Psoas muscle (tissue), 8 donors: ENCODE measurements around the gene DIPK1B. TPM values are rescaled to one million over a fixed set of nuclear protein-coding genes. Genes with fewer than 3 reads are reported as not detected.

ENCODE experiments used
- ATAC-seq, 4 donors: fragments of 200-7000 bp; cut with Tn5 transposase; one replicate each; pipeline ENCODE4 v1.9.1; 2020; ENCODE audit warnings: moderate library complexity in 3 of 4, mild to moderate bottlenecking in 2 of 4
- DNase-seq, 2 donors: peaks; one replicate each; pipeline ENCODE4 v3.0.0-alpha.2; 2020
- H3K27ac ChIP-seq: fragments of 200-600 bp; one replicate; pipeline ENCODE4 v1.8.0; 2022
- H3K27me3 ChIP-seq, 3 donors: fragments of 200-600 bp in 1 of 3; one replicate each; pipeline versions ENCODE4 v1.6.1 to v1.8.0; 2013 to 2022; ENCODE audit warnings: low read length in 2 of 3, mild to moderate bottlenecking in 2 of 3, moderate library complexity in 1 of 3; ENCODE audit not compliant: insufficient read depth in 3 of 3
- H3K36me3 ChIP-seq, 2 donors: fragments of 200-600 bp in 1 of 2; one replicate each; pipeline versions ENCODE4 v1.6.1 to v1.8.0; 2013 to 2022; ENCODE audit warnings: low read depth in 1 of 2, mild to moderate bottlenecking in 1 of 2, moderate library complexity in 1 of 2; ENCODE audit not compliant: insufficient read depth in 1 of 2
- H3K4me1 ChIP-seq: fragments of 200-600 bp; one replicate; pipeline ENCODE4 v1.8.0; 2022
- H3K4me3 ChIP-seq: fragments of 200-600 bp; one replicate; pipeline ENCODE4 v1.8.0; 2022; ENCODE audit warnings: mild to moderate bottlenecking
- H3K9me3 ChIP-seq: fragments of 200-600 bp; one replicate; pipeline ENCODE4 v1.8.0; 2022
- CTCF ChIP-seq: fragments of 200-600 bp; IDR thresholded peaks from one replicate; pipeline ENCODE4 v1.8.0; 2022; ENCODE audit warnings: antibody characterized with exemption
- WGBS, 3 donors: extraction: QIAGEN DNeasy Blood & Tissue Kit; methylation state at CpG; one replicate each; pipeline versions ENCODE4 v1.1.6 to v1.1.7; 2013; 5-methylcytosine and 5-hydroxymethylcytosine counted together
- intact Hi-C, 2 donors: fragments of 100-400 bp; cut with DNase I; formaldehyde crosslinking; loops; one replicate each; pipeline versions ENCODE4 v1.11.0 to v1.14.2; 2022
- polyA plus RNA-seq, 3 donors: library from polyadenylated mRNA; stranded (reverse); fragments of 200-250 nt; gene quantifications; one replicate each; pipeline ENCODE4 v1.2.3, GENCODE V29; 2013
- total RNA-seq, 4 donors: library from RNA; stranded (reverse); fragmentation: NEBNext Ultra II Directional in 2 of 4; extraction: Animal tissue kit (Norgen Biotek cat#: 25700) in 2 of 4; gene quantifications; one replicate each; pipeline versions ENCODE4 v1.2.1 to v1.2.4, GENCODE V29; 2021 to 2023
- donor health status: healthy with polysubstance abuse.
- donor health status: DM: no; HTN: no; CAD: no; lungs with moderate emphysema.
- donor health status: Bipolar disorder and iron deficiency.
- donor health status: healthy.
- donor health status: DM: yes; HTN: yes; CAD: no.
- donor health status: DM: no; HTN: no; CAD: no.
- donor health status: DM: no; HTN: no; CAD: no.
- donor health status: DM: yes; HTN: yes; CAD: no.

DIPK1B gene
- total and polyA plus RNA-seq, 7 donors = 1.4 to 5.3 (median 2.4) TPM

DNA sequence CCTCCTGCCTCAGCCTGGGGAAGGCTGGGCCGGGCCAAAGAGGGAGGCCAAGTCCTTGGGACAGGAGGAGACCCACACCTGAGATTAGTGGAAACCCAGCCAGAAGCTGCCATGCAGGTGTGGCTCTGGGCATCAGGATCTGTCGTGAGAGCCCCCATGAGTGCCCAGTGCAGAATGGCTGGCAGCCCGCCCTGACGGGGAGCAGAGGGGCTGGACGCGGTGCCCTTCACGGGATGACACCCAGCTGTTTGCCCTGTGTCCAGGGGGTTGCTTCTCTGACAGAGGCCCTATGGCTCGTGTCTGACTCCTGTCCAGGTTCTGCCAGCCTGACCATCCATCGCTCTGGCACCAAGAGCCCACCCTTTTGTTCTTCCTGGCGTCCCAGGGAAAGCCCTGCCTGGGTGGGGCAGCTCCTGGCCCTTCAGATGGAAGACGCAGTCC is 8.5 kb downstream of the DIPK1B start:
- peak overlapping the region; percentile 11 for H3K27ac ChIP-seq
- DNase-seq = no peak
- H3K27me3 ChIP-seq = peaks cover 0 to under 1% (median 0%) of the 10 kb centered on the region in 3 donors
- no peaks in the 10 kb centered on the region for H3K9me3 ChIP-seq
- no peak for TF ChIP-seq CTCF
- no peak overlapping the region for H3K4me3 ChIP-seq
- intact Hi-C loops = no loop called here
- peak in 2 of 4 donors; percentile 1 to 2 for ATAC-seq
- peaks cover 5 to 50% of the 10 kb centered on the region in 2 donors for H3K36me3 ChIP-seq
- WGBS, 3 donors = 65 to 69% (median 65%) methylated on average over 11 of the region's 11 CpGs
- H3K4me1 ChIP-seq = peaks cover 19% of the 10 kb centered on the region

DNA sequence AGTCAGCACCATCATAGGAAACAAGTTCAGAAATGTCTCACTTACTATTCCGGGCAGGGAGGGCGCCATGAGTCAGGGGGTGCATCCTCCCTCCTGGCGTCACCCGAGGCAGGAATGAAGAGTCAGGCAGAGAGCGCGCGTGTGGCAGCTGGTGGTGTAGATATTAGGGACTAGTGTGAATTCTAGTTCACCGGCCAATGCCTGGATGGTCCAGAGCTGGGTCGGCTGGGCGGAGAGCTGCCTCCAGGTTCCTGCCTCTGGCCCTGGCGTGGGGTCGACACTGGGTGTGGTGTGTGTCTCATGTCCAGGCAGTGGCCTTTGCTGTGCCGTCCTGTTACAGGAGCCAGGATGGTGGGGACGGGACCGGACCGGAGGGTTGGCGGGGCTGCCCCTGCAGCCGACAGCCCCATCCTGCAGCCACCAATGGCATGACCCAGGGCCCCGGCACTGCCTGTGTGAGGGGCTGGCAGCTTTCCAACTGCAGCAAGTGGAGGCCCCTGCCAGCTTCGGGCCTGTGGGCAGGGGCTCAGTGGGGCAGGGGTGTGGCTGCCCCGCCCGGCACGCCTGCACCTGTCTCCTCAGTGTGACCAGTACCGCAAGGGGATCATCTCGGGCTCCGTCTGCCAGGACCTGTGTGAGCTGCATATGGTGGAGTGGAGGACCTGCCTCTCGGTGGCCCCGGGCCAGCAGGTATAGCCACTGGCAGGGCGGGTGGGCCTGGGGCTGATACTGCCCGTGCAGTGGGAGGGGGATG is 9.1 kb downstream of the DIPK1B start:
- peaks cover 8 to 56% of the 10 kb centered on the region in 2 donors for H3K36me3 ChIP-seq
- H3K27me3 ChIP-seq = no peaks in the 10 kb centered on the region
- H3K4me1 ChIP-seq = peaks cover 24% of the 10 kb centered on the region
- intact Hi-C loops = no loop called here
- H3K9me3 ChIP-seq = no peaks in the 10 kb centered on the region
- TF ChIP-seq CTCF = no peak
- WGBS, 3 donors = 62 to 70% (median 65%) methylated on average over 28 to 30 of the region's 30 CpGs
- H3K4me3 ChIP-seq = no peak overlapping the region
- DNase-seq = peak in 1 of 2 donors; percentile 55
- H3K27ac ChIP-seq = no peak overlapping the region
- ATAC-seq = peak; percentile 28 to 65 (median 40)

DNA sequence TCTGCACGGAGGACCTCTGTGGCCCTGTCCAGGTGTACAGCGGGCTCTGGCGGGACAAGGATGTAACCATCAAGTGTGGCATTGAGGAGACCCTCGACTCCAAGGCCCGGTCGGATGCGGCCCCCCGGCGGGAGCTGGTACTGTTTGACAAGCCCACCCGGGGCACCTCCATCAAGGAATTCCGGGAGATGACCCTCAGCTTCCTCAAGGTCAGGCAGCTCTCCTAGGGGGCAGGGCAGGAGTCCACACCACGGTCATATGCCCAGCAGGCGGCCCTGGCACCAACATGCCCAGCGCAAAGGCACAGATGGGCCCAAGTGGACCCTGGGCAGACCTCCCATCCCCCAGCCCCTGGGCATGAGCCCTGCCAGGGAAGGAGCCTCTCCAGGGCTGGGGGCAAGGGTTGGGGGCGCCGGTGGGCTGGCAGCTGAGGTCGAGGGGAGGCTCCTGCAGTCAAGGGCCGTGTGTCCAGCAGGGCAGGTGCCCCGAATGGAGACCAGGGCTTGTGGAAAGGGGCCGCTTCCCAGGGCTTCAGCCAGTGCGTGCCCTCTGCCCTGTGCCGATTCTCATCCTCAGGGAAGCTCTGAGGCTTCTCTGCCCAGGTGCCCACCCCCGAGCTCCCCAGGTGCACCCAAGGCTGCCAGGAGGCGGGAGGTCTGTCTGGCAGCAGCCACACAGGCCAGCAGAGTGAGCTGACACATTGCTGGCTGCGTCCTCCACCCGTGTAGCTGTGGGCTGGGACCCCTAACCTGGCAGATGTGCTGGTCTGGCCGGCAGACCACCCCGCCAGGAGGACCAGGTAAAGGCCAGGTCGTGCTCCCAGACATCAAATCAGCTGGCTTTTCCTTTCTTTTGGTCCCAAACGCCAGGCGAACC is 10.0 kb downstream of the DIPK1B start:
- Histone ChIP-seq H3K27ac (no peak overlapping the region), H3K9me3 (no peaks in the 10 kb centered on the region), H3K27me3 (no peaks in the 10 kb centered on the region), H3K4me1 (peaks cover 33% of the 10 kb centered on the region), H3K36me3 (peaks cover 8 to 61% of the 10 kb centered on the region in 2 donors), H3K4me3 (no peak overlapping the region)
- WGBS, 3 donors = 79 to 82% (median 82%) methylated on average over 28 to 31 of the region's 31 CpGs
- DNase-seq = no peak
- intact Hi-C loops = no loop called here
- TF ChIP-seq CTCF = no peak
- ATAC-seq = no peak

- intact Hi-C loops = no loop called here
Observed at GRCh38 chr9:136722969-136723356, 10.6 kb downstream of the DIPK1B start.

More at GRCh38 chr9:136722969-136723356, 10.6 kb downstream of the DIPK1B start:
- Histone ChIP-seq H3K36me3 (peaks cover 8 to 61% of the 10 kb centered on the region in 2 donors), H3K9me3 (no peaks in the 10 kb centered on the region), H3K27ac (no peak overlapping the region), H3K27me3 (no peaks in the 10 kb centered on the region), H3K4me3 (no peak overlapping the region), H3K4me1 (peaks cover 33% of the 10 kb centered on the region)
- DNase-seq (no peak), ATAC-seq (no peak)
- 86 to 91% (median 88%) methylated on average over 24 of the region's 24 CpGs for WGBS, 3 donors
- no peak for TF ChIP-seq CTCF
